WTC11 (cell line): ENCODE measurements around the gene ALG6. TPM values are rescaled to one million over a fixed set of nuclear protein-coding genes. Genes with fewer than 3 reads are reported as not detected.

Source experiments
- ATAC-seq: fragments of 200-7000 bp; cut with Tn5 transposase; 2 replicates; pipeline ENCODE4 v1.10.0; 2021; ENCODE audit warnings: mild to moderate bottlenecking, moderate library complexity
- CTCF ChIA-PET: fragments of 300-600 bp; sonication (Branson Sonifier 250); formaldehyde crosslinking; loops from one replicate; lab custom pipeline; 2021; ENCODE audit warnings: antibody characterized with exemption; lab: Charles Lee
- POLR2A ChIA-PET: fragments of 350-600 bp; sonication (Branson Sonifier 250); formaldehyde crosslinking; loops from one replicate; lab custom pipeline; 2021; ENCODE audit warnings: antibody characterized with exemption; lab: Charles Lee
- DNase-seq: peaks from one replicate; pipeline ENCODE4 v3.0.0; 2021; ENCODE audit warnings: low spot score
- H3K27ac Mint-ChIP-seq: 2 replicates; pipeline ENCODE4 v1.8.0; 2021; ENCODE audit warnings: mixed read lengths
- H3K27me3 Mint-ChIP-seq: 2 replicates; pipeline ENCODE4 v1.8.0; 2021; ENCODE audit warnings: low read depth, mild to moderate bottlenecking, moderate library complexity, mixed read lengths
- H3K36me3 Mint-ChIP-seq: 2 replicates; pipeline ENCODE4 v1.8.0; 2021; ENCODE audit warnings: mixed read lengths
- H3K4me1 Mint-ChIP-seq: 2 replicates; pipeline ENCODE4 v1.8.0; 2022; ENCODE audit warnings: mixed read lengths
- H3K4me3 Mint-ChIP-seq: 2 replicates; pipeline ENCODE4 v1.8.0; 2021; ENCODE audit warnings: mild to moderate bottlenecking, moderate library complexity, mixed read lengths
- H3K9me3 Mint-ChIP-seq: 2 replicates; pipeline ENCODE4 v1.8.0; 2021; ENCODE audit warnings: mixed read lengths
- AFF4 ChIP-seq: sonication (generic); formaldehyde crosslinking; IDR thresholded peaks from 2 replicates; pipeline ENCODE4 v1.8.1; 2023; ENCODE audit warnings: mild to moderate bottlenecking, missing genetic modification reagents, borderline replicate concordance
- ATF1 ChIP-seq: sonication (generic); formaldehyde crosslinking; IDR thresholded peaks from 2 replicates; pipeline ENCODE4 v1.8.1; 2023; ENCODE audit warnings: mild to moderate bottlenecking, moderate library complexity, missing genetic modification reagents
- ATF2 ChIP-seq: sonication (generic); formaldehyde crosslinking; IDR thresholded peaks from 2 replicates; pipeline ENCODE4 v1.8.1; 2022; ENCODE audit warnings: low read depth, missing genetic modification reagents, borderline replicate concordance
- CBFB ChIP-seq: sonication (generic); formaldehyde crosslinking; IDR thresholded peaks from 2 replicates; pipeline ENCODE4 v1.8.1; 2022; ENCODE audit warnings: mild to moderate bottlenecking, low read depth, missing genetic modification reagents
- CREM ChIP-seq: sonication (generic); formaldehyde crosslinking; IDR thresholded peaks from 2 replicates; pipeline ENCODE4 v1.8.1; 2022; ENCODE audit warnings: mild to moderate bottlenecking, missing genetic modification reagents, moderate library complexity
- E2F5 ChIP-seq: sonication (generic); formaldehyde crosslinking; IDR thresholded peaks from 2 replicates; pipeline ENCODE4 v1.8.1; 2022; ENCODE audit warnings: mild to moderate bottlenecking, moderate library complexity, missing genetic modification reagents
- EMX1 ChIP-seq: fragments of 250-450 bp; sonication (Bioruptor Pico); IDR thresholded peaks from 2 replicates; pipeline ENCODE4 v1.8.0; 2021; ENCODE audit warnings: mild to moderate bottlenecking
- GTF2I ChIP-seq: fragments of 250-450 bp; sonication (Bioruptor Pico); conservative IDR thresholded peaks from 2 replicates; pipeline ENCODE4 v1.4.0; 2021; ENCODE audit warnings: mild to moderate bottlenecking
- KAT7 ChIP-seq: sonication (generic); formaldehyde crosslinking; IDR thresholded peaks from 2 replicates; pipeline ENCODE4 v1.8.1; 2023; ENCODE audit warnings: missing genetic modification reagents, mild to moderate bottlenecking, borderline replicate concordance
- OVOL2 ChIP-seq: fragments of 250-450 bp; sonication (Bioruptor Pico); IDR thresholded peaks from 2 replicates; pipeline ENCODE4 v1.9.0; 2021; ENCODE audit warnings: mild to moderate bottlenecking, borderline replicate concordance
- PRDM15 ChIP-seq: sonication (generic); formaldehyde crosslinking; IDR thresholded peaks from 2 replicates; pipeline ENCODE4 v1.8.0; 2022; ENCODE audit warnings: missing genetic modification reagents
- RELA ChIP-seq: sonication (generic); formaldehyde crosslinking; IDR thresholded peaks from 2 replicates; pipeline ENCODE4 v1.8.1; 2022; ENCODE audit warnings: missing genetic modification reagents, mild to moderate bottlenecking, borderline replicate concordance
- total RNA-seq: library from RNA; stranded (reverse); gene quantifications from 3 replicates; pipeline ENCODE4 v1.2.3, GENCODE V29; 2021
- TF ChIP-seq, protein P1 (sequence below): sonication (generic); formaldehyde crosslinking; IDR thresholded peaks from 2 replicates; pipeline ENCODE4 v1.8.0; 2022; ENCODE audit warnings: mild to moderate bottlenecking, missing genetic modification reagents
- TF ChIP-seq, protein P2 (sequence below): sonication (generic); formaldehyde crosslinking; IDR thresholded peaks from 2 replicates; pipeline ENCODE4 v1.8.1; 2022; ENCODE audit warnings: missing genetic modification reagents, borderline replicate concordance
- TF ChIP-seq, protein P3 (sequence below): sonication (generic); formaldehyde crosslinking; IDR thresholded peaks from 2 replicates; pipeline ENCODE4 v1.8.0; 2022; ENCODE audit warnings: mild to moderate bottlenecking, missing genetic modification reagents

Gene ALG6
- total RNA-seq, 1 experiment from 2014 or later, result 17.6 TPM

- TF ChIP-seq PRDM15 (no peak), ATF2 (CRISPR knock-in tag) (no peak), E2F5 (CRISPR knock-in tag) (no peak), AFF4 (no peak)
- TF ChIP-seq, protein P1, sequence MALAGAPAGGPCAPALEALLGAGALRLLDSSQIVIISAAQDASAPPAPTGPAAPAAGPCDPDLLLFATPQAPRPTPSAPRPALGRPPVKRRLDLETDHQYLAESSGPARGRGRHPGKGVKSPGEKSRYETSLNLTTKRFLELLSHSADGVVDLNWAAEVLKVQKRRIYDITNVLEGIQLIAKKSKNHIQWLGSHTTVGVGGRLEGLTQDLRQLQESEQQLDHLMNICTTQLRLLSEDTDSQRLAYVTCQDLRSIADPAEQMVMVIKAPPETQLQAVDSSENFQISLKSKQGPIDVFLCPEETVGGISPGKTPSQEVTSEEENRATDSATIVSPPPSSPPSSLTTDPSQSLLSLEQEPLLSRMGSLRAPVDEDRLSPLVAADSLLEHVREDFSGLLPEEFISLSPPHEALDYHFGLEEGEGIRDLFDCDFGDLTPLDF (CRISPR knock-in tag), result no peak
- TF ChIP-seq, protein P2, sequence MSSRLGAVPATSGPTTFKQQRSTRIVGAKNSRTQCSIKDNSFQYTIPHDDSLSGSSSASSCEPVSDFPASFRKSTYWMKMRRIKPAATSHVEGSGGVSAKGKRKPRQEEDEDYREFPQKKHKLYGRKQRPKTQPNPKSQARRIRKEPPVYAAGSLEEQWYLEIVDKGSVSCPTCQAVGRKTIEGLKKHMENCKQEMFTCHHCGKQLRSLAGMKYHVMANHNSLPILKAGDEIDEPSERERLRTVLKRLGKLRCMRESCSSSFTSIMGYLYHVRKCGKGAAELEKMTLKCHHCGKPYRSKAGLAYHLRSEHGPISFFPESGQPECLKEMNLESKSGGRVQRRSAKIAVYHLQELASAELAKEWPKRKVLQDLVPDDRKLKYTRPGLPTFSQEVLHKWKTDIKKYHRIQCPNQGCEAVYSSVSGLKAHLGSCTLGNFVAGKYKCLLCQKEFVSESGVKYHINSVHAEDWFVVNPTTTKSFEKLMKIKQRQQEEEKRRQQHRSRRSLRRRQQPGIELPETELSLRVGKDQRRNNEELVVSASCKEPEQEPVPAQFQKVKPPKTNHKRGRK (CRISPR knock-in tag), result no peak
Observed at GRCh38 chr1:63454269-63454668, 86.8 kb downstream of the ALG6 start (continued).

GRCh38 chr1:63458750-63459149 lies 91.3 kb downstream of the ALG6 start:
- CTCF ChIA-PET, result no interaction called here
- ATAC-seq, result no peak
- H3K27ac Mint-ChIP-seq, result no peak overlapping the region
- H3K4me3 Mint-ChIP-seq, result no peak overlapping the region
- no peaks in the 10 kb centered on the region for H3K27me3 Mint-ChIP-seq
- peaks cover 23% of the 10 kb centered on the region for H3K36me3 Mint-ChIP-seq
- H3K9me3 Mint-ChIP-seq, result peaks cover 22% of the 10 kb centered on the region
- no peak for DNase-seq
- no peak for TF ChIP-seq EMX1 (CRISPR knock-in tag)
- TF ChIP-seq ATF2 (CRISPR knock-in tag), result no peak
- no peak for TF ChIP-seq CREM (CRISPR knock-in tag)
- TF ChIP-seq KAT7, result no peak
- TF ChIP-seq ATF1 (CRISPR knock-in tag), result no peak
- TF ChIP-seq OVOL2 (CRISPR knock-in tag), result no peak
- TF ChIP-seq RELA (CRISPR knock-in tag), result no peak
- no peak for TF ChIP-seq GTF2I
- TF ChIP-seq CBFB (CRISPR knock-in tag), result no peak
- TF ChIP-seq, protein P3, sequence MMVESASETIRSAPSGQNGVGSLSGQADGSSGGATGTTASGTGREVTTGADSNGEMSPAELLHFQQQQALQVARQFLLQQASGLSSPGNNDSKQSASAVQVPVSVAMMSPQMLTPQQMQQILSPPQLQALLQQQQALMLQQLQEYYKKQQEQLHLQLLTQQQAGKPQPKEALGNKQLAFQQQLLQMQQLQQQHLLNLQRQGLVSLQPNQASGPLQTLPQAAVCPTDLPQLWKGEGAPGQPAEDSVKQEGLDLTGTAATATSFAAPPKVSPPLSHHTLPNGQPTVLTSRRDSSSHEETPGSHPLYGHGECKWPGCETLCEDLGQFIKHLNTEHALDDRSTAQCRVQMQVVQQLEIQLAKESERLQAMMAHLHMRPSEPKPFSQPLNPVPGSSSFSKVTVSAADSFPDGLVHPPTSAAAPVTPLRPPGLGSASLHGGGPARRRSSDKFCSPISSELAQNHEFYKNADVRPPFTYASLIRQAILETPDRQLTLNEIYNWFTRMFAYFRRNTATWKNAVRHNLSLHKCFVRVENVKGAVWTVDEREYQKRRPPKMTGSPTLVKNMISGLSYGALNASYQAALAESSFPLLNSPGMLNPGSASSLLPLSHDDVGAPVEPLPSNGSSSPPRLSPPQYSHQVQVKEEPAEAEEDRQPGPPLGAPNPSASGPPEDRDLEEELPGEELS, result no peak
- TF ChIP-seq, all 79 proteins: peak for 0
- POLR2A ChIA-PET, result no interaction called here
- no peaks in the 10 kb centered on the region for H3K4me1 Mint-ChIP-seq
